NK-92 (cell line): ENCODE data around the gene C2orf81.
A peak's percentile ranks its signal among the peaks of the same experiment; 100 is the strongest.
"Not testable (repeated sequence)": the region's sequence is repeated elsewhere in the genome, so short reads cannot be mapped to it uniquely, and the experiment has no call there.

Experiments used
- DNase-seq: peaks from one replicate; lab custom pipeline; 2025; ENCODE audit not compliant: unreplicated experiment; lab: John Stamatoyannopoulos, UW

The C2orf81 gene

GRCh38 chr2:74423231-74424095 is 2.0 kb upstream of the C2orf81 start:
- no peak for DNase-seq

GRCh38 chr2:74420443-74421103 is 846 bp downstream of the C2orf81 start:
- DNase-seq, result not testable (repeated sequence)

- no peak for DNase-seq
These were observed 1.4 kb downstream of the C2orf81 start for GRCh38 chr2:74420006-74420405.

DNA sequence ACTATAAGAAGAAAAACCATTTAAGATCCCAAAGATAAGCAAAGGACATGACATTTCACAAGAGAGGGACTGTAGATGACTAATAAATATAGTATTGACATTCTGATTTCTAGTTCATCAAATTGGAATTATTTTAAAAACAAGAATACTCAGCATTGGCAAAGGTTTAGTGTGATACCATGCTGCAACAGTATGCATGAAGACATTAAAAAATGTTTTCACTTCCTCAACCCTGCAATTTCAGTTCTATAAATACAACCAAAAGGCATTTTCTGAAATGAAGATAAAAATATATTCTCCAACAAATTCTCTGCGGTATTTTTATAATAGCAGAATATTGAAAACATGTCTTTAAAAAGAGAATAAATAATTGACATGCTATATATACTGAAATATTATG is 2.1 kb downstream of the C2orf81 start:
- DNase-seq, result no peak

DNA sequence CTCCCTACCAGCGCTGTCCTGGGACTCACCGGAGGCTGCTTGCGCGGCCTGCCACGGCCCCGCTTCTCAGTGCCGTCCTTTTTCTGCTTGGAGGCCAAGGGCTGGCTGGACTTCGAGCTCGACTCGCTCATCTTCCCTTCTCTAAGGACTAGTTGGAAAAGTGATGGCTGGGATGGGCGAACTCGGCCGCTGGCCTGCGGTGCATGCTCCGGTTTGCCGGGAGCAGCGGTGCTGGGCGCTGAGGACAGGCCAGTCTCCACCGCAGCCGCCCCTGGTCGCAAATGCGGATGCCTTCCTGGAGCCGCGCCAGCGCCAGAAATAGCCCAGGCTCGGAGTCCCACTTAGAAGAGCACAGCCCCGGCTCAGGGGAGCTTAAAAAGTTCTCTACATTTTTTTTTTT is 3.1 kb downstream of the C2orf81 start:
- DNase-seq, result no peak

DNA sequence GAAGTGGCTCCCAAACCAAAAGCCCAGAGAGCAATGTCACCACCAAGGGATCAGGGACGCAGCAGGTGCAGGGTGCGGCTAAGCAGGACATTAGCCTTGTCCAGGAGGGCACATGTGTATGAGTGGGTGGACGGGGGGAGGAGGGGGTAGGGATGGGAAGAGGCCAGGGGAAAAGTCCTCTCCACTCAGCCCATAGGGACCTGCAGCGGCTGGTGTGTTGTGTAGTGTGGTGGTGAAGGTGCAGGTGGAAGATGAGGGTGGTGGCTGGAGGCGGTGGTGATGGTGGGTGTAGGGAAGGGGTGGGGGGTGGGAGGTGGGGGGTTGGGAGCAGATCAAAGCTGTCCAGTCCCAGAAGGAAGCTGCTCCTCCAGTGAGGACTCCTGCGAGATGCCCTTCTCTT is 3.7 kb downstream of the C2orf81 start:
- no peak for DNase-seq

GRCh38 chr2:74417197-74417596 is 4.2 kb downstream of the C2orf81 start:
- DNase-seq, result no peak

DNA sequence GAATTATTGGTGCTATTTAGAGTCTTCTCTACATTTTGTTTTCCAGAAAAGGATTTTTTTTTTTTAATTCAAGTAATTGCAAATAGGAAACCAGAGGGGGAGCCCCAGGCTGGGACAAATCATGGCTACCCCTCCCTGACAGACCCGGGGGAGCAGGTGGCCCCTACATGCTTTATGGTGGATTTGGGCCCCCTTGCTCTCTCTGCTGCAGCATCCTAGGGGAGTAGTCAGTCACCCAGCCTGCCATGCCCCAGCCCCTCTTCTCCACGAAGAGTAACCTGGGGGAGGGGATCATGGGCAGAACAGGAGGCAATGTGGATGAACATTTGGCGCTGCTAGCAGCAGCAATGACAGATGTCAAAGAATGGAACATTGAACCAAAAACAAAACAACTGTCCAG is 4.6 kb downstream of the C2orf81 start:
- DNase-seq, result no peak

DNA sequence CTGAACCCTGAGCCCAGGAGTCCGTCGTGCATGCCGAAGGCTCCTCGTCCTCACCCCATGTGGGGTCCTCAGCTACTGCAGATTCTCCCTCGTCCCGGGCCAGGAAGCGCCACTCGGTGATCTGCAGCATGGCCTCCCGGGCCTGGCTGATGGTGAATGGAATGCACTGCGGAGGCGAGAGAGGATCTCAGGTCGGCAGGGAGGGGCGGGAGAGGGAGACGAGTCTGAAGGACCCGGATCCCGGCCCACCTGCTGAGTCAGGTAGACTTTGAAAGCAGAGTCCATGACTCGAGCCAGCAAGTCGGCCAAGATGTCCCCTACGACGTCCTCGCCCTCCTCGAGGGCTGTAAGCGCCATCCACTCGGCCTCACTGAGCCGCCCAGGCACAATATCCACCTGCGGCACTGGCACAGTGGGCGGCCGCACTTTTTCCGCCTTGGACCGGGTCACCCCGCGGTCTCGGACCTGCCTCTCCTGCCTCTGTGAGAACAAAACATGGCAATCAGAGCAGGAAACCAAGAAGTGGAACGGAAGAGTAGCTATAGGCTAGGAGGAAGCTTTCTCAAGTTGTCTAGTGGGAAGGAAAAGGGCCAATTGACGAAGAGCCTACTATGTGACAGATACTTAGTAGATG is 5.5 kb downstream of the C2orf81 start:
- no peak for DNase-seq

DNA sequence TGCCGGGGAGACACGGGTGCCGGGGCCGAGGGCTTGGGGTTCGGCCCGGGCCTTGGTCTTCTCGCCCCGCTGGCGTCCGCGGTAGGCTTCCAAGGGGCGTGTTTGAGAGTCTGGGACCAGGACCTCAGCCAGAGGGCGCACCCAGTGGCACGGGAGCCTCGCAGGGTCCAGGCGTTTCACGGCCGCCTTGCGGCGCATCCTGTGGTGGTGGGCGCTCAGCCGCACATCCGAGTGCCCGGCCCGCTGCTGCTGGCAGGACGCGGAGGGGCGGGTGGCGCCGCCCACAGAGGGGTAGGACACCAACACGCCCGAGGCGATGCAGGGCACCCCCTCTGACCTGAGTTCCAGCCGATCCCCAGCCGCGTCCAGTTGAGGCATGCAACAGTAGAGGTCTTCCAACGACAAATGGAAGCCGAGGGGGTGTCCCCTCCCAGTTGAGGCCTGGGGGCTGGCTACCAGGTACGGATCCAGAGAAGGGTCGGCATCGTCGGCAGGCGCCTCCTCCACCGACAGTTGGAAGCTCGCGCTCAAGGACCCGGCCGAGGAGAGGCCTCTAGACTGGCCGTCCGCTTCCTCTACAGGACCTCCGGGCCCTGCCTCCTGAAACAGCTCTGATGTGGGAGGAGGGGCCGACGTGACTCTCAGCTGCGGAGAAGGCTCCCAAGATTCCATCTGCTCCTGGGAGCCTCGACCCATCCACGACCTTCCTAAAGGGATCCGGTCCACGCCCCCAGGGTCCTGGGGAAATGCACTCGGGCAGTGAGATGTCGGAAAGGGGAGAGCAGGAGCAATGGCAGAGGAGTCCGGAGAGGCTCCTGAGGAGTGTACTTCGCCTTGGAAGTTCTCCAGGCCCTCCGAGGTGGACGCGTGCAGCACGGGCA is 6.3 kb downstream of the C2orf81 start:
- DNase-seq, result no peak

DNA sequence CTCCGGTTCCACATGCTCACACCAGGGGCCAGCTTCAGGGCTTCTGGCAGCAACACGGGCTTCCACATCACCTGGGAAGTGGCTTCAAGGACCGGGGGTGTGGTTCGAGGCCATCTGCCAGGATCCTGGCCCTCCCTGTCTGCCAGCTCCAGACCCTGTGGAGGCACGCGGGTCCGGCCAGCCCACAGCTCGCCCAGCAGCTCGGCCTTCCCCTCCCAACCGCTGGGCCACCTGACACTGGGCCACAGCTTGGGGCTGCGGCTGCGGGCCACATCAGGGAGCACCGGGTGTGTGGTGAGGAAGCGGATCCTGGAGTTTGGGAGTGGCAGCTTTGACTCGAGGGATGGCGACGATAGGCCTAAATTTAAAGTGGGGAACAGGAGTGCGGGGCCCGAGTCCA is 7.0 kb downstream of the C2orf81 start:
- DNase-seq, result no peak

- no peak for DNase-seq
These were observed 8.3 kb downstream of the C2orf81 start for GRCh38 chr2:74413001-74413698.

GRCh38 chr2:74407682-74408081 is 13.7 kb downstream of the C2orf81 start:
- DNase-seq, result no peak

DNA sequence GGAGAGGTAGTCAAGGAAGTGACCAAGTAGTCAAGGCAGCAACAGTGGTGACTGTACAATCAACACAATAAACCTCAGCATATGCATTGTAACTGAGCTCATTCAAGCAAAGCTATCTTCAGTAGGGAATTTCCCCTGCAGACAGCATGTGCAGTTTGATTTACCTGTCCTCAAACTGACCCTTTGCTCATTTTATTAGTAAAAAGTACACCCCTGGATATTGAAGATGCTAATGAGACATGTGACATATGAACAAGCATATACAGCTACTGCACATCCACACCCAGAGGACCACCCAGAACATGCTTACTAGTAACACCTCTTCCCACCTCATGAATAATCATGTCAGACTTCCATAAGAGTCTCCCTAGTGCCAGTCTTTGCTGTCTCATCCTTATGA is 15.4 kb downstream of the C2orf81 start:
- DNase-seq, result no peak

- no peak for DNase-seq
These were observed 19.5 kb downstream of the C2orf81 start for GRCh38 chr2:74401891-74402290.

GRCh38 chr2:74399785-74400184 is 21.6 kb downstream of the C2orf81 start:
- no peak for DNase-seq

- DNase-seq, result no peak
These were observed 25.3 kb downstream of the C2orf81 start for GRCh38 chr2:74396149-74396548.

DNA sequence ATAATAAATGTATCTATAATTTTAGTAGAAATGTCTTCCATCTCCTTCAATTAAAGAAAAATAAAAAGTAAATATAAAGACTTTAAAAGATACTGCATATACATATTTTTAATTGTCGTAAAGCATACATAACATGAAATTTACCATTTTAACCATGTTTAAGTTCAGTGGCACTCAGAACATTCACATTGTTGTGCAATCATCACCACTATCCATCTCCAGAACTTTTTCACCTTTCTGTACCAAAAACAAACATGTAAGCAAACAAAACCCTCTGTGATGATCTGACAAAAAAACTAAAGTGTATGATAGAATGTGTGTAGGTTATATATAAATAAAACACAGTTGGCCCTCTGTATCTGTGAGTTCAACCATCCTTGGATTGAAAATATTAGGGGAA is 27.9 kb downstream of the C2orf81 start:
- no peak for DNase-seq

DNA sequence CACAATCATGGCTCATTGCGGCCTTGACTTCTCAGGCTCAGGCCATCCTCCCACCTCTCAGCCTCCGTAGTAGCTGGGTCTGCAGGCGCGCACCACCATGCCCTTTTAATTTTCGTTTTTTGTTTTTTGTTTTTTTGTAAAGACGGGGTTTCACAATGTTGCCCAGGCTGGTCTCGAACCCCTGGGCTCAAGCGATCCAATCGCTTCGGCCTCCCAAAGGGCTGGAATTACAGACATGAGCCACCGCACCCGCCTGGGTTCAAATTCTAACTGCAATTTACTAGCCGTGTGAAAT is 29.0 kb downstream of the C2orf81 start:
- no peak for DNase-seq

- DNase-seq, result peak; percentile 70
These were observed 29.6 kb downstream of the C2orf81 start for GRCh38 chr2:74391580-74392448.
